DMS114 treated with DMSO at 0.1 percent for 48 hours (cell line): ENCODE results near the gene UVRAG.

Experiments
- DNase-seq: peaks from one replicate; lab custom pipeline; 2025; ENCODE audit not compliant: unreplicated experiment; lab: John Stamatoyannopoulos, UW

The UVRAG gene

DNA sequence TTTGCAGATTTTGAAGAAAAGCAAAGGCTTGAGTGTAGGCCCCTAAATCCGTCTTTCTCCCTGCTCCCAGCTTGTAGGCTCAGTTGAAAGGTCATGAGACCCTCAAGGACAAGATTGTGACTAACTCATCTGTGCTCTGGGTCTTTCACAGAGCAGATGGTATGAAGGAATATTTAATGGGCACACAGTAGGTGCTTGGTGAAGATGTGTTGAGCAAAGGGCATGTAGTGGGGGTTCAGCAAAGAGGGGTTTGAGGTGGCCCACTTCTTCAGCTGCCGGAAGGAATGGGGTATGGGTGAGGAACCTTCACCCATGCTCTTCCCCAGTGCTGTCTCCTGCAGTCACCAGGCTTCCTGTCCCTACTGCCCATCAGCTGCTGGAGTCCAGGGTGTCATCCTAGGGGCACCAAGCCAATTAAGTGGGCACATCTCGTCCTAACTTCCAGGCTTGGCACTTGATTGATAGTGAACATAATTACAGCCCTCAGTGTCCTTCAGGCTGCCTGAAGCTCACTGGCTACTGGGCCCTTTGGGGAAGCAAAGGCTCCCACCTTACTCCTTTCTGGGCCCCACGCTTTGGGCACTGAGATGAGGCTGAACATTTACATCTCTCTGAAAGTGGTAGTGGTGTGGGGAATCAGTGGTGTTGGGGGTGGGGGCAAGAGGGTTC is 31.5 kb upstream of the UVRAG start:
- no peak for DNase-seq

DNA sequence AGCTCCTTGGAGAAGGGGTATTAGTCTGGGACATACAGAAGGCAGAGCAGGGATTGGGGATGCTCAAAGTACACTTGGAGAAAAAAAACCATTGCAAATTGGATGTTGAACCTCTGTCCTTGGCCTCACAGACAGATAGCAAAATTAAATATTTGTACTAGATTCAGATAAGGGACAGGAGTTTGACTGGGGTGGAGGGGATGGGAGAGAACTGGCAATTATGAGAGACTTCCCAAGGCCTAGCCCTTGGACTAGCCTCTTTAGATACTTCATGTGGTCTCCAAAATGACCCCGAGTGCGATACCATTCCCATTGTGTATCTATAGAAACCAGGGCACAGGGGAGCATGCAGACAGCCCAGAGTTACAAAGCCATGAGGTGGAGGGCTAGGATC is 30.9 kb upstream of the UVRAG start:
- no peak for DNase-seq

DNA sequence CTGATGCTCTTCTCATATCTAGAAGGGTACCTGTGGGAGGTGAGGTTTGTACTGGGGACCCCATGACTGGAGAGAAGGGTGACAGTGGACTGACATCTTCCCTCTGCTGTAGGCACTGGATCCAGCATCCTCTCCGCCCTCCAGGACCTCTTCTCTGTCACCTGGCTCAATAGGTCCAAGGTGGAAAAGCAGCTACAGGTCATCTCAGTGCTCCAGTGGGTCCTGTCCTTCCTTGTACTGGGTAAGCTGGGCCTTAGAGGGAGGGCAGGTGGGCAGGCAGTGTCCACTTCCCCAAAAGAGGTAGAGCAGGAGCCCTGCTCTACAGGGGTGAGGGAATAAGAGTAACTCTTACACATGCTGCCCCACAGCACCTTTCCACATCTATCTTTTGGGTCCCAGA is 30.5 kb upstream of the UVRAG start:
- DNase-seq = no peak

DNA sequence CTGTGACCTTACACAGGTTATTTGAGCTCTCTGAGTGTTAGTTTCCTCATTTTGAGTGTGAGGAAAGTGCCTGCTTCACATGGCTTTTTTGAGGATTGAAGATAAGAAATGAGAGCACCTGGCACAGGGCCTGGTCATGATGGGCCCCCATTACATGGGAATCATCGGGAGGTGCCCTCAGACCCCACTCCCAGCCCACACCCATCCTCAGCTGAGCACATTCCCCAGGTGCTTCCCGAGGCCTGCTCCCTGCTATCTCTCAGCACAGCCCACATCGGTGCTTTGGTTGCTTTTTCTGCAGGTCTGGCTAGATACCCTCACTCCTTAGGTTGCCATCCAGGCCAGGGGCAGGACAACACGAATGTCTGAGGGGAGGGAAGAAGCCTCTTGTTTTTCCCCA is 29.8 kb upstream of the UVRAG start:
- DNase-seq = no peak

DNA sequence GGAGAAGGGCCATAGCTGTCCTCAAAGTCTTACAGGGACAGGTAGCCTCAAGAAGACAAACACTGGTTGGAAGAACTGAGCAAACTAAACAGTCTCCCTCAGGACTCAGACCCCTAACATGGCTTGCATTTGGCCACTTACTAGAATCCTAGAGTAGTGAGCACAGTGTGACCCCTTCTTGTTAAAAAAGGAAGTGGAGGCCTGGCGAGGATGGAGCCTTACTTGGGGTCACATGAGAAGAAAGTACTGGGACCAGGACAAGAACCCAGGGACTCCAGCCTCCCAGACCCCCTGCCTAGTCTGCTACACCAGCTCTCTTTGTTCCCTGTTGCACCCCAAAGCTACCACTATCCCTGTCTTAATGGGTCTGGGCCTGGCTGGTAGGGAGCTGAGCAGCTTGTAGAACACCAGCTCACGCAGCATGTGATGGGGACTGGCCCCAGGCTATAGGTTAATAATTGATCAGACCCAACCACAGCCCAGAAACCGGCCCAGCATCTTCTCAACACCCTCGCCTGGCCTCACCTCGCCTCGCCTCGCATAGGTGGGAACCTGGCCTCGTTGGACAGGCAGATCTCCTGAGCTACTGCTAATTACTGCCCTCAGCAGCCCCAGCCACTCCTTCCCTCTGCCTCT is 28.8 kb upstream of the UVRAG start:
- DNase-seq = no peak

DNA sequence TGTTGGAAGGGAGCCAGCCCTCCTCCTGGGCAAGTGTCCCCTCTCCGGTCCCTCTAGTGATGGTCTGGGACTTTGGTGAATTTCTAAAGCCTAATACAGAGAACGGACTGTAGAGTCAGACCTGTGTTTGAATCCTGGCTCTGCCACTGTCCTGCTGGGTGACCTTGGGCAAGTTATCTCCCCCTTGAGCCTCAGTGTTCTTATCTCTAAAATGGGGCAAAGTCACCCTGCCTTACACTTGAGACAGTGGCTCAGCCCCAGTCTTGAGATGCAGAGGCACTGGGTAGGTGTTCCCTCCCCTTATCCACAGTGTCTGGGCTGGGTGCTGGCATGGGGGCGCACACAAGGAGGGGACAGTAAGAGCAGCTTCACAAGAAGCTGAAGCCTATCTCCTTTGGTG is 25.5 kb upstream of the UVRAG start:
- DNase-seq = no peak

DNA sequence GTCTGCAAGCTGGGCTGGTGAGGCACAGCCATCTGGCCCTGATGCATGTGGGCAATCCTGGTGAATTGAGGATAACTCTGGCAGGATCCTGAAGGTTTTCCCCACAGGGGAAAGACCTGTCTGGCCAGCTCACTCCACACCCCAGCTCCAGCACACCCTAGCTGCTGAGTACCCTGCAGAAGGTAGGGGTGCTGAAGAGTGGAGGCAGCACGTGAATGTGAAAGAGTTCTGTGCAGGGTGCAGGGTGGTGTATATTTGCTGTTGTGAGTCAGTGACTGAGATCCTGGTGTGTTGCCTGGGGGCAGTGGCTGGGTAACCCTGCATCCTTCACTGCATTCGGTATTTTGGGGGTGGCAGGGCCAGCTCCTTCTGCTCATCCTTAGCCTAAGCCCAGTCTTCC is 24.0 kb upstream of the UVRAG start:
- no peak for DNase-seq

DNA sequence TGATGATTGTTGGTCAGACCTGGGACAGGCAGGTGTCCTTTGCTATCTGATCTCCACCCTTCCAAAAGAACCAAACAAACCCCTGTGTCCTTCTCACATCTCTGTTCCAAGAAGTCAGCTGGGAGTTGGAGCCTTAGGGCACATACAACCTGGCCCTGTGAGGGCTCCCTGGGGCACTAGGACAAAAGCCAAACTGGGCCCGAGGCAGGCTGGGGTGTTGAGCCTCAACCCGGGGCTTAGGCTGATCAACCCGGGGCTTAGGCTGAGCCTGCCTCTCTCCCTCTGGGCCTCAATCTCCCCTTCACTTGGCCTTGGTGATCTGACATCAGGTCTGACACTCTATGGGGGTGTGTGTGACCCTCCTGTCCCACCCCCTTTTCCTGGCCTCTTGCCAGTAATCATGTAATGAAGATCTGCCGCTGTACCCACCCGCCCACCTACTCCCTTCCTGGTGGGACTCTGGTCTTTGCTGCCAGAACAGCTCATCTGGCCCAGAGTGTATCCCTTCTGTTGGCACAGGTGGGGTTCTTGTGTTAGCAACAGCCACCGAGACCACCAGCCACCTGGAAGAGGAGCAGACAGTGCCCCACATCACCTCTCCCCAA is 22.8 kb upstream of the UVRAG start:
- DNase-seq = no peak

DNA sequence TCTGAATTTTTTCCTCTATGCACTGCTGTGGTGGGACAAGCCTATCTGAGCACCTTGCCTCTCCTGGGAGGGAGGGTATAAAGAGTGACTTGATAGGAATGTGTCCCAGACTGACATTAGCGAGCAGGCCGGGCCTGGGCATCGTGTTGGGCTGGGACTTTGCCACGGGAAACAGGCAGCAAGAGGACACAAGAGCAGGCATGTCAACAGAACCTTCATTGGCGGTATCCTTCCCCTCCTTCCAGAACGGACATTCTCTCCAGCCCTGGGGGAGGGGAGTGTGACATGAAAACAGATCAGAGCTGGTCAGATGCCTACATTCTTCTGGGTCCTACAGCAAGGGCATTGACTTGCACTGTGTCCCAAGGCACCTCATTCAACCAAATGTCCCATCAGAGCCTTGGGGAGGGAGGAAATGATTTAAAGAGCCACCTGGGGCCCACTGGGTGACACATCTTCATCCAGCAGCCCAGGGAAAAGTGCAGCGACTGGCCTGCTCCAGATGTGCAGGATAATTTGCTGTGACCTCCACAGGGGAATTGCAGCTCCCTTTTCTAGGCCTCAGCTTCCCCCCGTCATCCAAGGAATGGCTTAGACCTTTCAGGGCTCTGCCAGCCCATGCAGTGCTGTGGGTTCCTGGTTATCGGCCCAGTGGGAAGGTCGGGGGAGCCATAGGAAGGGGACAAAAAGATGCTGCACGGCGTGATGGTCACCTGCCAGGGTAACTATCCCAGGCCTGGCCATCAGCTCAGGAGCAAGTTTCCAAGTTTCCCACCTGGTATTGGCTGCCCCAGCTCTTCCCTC is 21.8 kb upstream of the UVRAG start:
- no peak for DNase-seq

DNA sequence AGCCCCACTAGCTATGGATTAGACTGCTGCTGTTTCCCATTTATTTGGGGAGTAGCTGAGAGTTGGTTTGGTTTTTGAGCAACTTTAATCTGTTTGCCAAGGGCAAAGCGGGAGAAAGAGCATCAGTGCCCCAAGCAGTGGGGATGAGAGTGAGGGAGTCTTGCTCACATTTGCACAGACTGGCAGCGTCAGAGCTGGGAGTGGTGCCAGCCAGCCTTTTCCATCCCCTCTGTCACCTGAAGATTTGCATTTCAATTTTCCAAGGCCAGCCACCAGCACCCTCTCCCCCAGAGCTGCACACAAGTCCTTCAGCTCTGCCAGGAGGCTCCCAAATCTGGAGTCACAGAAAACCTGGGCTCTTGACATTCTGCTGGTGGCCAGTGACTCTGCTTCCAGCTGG is 21.0 kb upstream of the UVRAG start:
- DNase-seq = no peak

DNA sequence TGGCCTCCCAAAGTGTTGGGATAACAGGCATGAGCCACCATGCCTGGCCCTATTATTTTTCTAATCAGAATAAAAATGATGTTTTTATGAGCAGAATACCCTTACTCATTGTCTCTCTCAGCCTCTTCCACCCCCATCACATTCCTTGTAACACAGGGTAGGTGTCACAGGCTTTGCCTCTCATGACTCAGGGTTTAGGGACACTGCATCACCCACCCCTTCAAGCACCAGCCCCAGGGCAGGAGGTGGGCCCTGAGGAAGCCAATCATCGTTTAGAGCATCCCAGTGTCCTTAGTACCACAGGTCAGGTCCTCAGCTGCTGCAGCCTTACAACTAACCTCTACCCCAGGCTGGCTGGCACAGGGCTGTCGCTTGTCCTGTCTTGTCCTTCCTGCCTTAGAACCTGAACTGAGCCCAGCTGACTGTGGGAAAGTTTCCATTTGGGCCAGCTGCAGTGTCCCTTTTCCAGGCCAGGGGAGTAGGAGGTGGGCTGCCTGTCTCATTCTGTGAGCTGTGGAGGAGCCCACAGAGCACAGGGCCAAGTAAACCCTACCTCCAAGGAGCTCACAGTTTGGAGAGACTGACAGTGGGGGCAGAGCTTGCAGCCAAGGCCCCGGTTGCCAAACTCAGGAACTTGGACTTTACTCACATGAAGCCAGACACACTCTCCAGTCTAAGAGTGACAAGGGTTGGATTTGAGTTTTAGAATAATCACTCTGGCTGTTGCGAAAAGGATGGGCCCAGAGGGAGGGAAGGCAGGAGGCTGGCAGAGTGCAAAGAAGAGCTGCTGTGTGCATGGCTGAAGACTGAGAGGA is 19.5 kb upstream of the UVRAG start:
- no peak for DNase-seq

DNA sequence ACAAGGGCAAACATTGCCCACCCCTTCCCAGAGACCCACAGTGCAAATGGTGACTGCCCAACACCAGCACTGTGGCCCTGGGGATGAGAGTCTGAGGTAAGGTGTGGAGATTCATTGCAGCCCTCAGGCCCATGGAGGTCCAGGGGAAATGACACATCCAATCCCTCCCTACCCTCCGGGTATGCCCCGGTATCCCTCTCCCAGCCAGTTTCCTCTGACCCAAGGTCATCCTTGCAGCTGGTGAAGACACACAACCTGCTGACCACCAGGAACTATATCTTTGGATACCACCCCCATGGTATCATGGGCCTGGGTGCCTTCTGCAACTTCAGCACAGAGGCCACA is 18.9 kb upstream of the UVRAG start:
- no peak for DNase-seq

DNA sequence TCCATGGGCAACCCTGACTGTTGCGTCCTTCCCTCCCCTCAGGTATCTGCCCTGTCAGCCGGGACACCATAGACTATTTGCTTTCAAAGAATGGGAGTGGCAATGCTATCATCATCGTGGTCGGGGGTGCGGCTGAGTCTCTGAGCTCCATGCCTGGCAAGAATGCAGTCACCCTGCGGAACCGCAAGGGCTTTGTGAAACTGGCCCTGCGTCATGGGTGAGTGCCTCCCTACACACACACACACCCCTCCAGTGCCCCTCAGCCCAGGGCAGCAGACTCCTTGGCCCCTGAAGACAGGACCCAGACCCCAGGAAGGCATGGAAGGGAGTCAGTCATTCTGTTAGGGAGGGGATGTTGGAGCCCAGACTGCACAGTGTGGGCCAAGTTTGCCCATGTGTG is 17.9 kb upstream of the UVRAG start:
- no peak for DNase-seq

DNA sequence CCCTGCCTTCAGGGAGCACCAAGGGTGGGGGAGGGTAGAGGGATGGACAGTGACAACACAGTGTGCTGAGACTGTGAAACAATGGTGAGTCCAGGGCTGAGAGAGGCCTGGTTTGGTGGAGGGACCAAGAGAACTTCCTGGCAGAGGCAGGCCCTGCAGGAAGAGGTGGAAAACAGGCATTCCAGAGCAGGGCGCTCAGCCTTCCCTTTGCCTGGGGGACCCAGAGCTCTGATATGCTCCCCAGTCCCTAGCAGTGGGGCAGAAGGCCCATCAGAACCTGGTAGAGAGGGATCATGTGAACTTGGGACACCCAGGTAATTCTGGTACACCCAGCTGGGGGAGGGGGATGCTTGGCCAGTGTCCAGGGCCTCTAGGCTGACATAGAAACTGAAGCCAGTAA is 17.2 kb upstream of the UVRAG start:
- no peak for DNase-seq

DNA sequence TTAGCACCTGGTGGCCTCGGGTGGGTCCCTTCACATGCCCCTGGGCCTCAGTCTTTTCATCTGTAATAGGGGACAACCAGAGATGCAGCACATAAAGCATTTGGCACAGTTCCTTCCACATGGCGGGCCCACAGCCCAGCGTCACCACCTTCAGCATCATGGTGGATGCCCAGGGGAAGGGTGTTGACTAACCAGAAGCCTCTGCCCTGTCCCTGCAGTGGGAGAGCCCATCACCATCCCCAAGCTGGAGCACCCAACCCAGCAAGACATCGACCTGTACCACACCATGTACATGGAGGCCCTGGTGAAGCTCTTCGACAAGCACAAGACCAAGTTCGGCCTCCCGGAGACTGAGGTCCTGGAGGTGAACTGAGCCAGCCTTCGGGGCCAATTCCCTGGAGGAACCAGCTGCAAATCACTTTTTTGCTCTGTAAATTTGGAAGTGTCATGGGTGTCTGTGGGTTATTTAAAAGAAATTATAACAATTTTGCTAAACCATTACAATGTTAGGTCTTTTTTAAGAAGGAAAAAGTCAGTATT is 14.8 kb upstream of the UVRAG start:
- no peak for DNase-seq

DNA sequence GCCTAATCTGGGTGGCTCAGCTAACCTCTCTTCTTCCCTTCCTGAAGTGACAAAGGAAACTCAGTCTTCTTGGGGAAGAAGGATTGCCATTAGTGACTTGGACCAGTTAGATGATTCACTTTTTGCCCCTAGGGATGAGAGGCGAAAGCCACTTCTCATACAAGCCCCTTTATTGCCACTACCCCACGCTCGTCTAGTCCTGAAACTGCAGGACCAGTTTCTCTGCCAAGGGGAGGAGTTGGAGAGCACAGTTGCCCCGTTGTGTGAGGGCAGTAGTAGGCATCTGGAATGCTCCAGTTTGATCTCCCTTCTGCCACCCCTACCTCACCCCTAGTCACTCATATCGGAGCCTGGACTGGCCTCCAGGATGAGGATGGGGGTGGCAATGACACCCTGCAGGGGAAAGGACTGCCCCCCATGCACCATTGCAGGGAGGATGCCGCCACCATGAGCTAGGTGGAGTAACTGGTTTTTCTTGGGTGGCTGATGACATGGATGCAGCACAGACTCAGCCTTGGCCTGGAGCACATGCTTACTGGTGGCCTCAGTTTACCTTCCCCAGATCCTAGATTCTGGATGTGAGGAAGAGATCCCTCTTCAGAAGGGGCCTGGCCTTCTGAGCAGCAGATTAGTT is 14.2 kb upstream of the UVRAG start:
- no peak for DNase-seq

DNA sequence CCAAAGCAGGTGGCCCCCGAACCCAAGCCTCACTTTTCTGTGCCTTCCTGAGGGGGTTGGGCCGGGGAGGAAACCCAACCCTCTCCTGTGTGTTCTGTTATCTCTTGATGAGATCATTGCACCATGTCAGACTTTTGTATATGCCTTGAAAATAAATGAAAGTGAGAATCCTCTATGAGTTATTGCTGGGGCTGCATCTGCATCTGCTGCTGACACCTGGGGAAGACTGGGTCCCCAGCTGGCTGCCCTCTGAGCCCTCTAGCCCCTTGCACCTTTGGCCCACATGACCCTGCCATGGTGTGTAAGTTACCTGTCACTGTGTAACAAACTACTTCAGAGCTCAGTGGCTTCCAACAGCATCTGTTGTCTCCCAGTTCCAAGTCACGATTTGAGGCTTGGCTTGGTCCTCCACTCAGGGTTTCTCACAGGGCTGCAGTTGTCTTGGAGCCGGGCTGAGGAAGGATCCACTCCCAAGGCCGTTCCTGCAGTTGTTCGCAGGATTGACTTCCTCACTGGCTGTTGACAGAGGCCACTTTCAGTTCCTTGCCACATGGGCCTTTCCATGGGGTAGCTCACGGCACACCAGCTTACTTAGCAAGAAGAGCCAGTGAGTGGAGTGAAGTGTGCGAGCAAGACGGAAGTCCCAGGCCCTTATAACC is 13.5 kb upstream of the UVRAG start:
- DNase-seq = no peak

DNA sequence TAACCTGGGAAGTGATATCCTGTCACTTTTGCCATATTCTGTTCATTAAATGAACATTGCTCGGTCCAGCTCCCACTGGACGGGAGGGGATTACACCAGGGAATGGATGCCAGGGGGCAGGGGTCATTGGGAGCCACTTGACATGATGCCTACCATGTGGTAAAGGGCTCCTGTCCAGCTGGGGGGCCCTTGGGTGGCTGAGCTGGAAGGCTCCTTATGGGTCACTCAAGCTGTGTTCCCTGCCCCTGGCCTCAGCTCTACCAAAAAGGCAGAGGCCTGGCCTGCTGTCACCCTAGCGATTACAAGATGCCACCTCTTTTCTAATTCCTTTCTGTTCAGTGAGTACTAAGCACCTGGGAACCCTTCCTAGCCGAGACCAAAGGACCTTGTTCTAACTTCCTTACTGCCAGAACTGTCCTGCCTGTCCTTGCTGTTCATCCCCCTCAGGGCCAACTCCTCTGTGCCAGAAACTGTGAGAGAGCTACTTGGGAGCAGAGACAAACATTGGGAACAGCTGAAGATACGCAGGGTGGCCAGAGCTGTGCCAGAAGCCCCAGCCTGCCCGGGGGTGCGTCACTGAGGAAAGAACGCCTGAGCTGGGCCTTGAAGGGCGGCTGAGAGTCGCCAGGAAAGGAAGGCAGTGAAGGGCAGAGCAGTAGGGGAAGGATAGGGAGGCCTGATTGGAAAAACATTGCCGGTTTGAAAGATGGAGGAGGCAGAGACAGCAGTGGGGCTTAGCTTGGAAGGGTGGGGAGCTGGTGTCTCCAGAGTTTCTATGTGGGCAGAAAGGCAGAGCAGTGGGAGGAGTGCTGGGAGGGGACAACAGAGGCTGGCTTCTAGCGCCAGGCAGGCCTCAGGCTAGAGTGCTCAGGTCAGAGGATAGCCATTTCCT is 12.7 kb upstream of the UVRAG start:
- no peak for DNase-seq
